SK-N-SH (cell line): Measurements from ENCODE around the gene KRT20. TPM values are rescaled to one million over a fixed set of nuclear protein-coding genes. Genes with fewer than 3 reads are reported as not detected.

ENCODE experiments used
- CTCF ChIA-PET: fragments of 300-600, 350-600 bp; formaldehyde crosslinking; extraction: SDS; loops from one replicate; lab custom pipeline; 2021; lab: Yijun Ruan, JAX
- POLR2A ChIA-PET: fragments of 350-600 bp; sonication (Branson Sonifier 250); formaldehyde crosslinking; extraction: SDS; loops from one replicate; lab custom pipeline; 2020; ENCODE audit warnings: antibody characterized with exemption, inconsistent platforms; lab: Yijun Ruan, JAX
- DNase-seq: peaks from one replicate; pipeline ENCODE4 v3.0.0; 2012
- H2AFZ ChIP-seq: fragments of 200-600 bp; sonication (generic); 2 replicates; pipeline ENCODE4 v1.8.1; 2016; ENCODE audit warnings: antibody characterized with exemption, mild to moderate bottlenecking, low read depth
- H3F3A ChIP-seq: fragments of 200-600 bp; sonication (generic); replicated peaks from 2 replicates; pipeline ENCODE3; 2016; ENCODE audit warnings: antibody characterized with exemption, mild to moderate bottlenecking; ENCODE audit not compliant: insufficient read depth
- H3K27ac ChIP-seq, 2 experiments: fragments of 200-500 bp in 1 of 2; fragments of 200-600 bp in 1 of 2; sonication (Bioruptor generic) in 1 of 2; sonication (generic), shearing (Covaris generic) in 1 of 2; 2 replicates each; pipeline versions ENCODE4 v1.5.1 to v1.6.1; 2014 to 2016; ENCODE audit warnings: low read depth in 2 of 2, inconsistent platforms in 1 of 2, low read length in 1 of 2, mild to moderate bottlenecking in 1 of 2, mixed read lengths in 1 of 2
- H3K27me3 ChIP-seq: fragments of 200-600 bp; sonication (generic), shearing (Covaris generic); 2 replicates; pipeline ENCODE4 v1.6.1; 2016; ENCODE audit warnings: mixed run types; ENCODE audit not compliant: insufficient read depth
- H3K36me3 ChIP-seq, 2 experiments: fragments of 200-500 bp in 1 of 2; fragments of 200-600 bp in 1 of 2; sonication (Bioruptor generic) in 1 of 2; sonication (generic) in 1 of 2; replicated peaks in 1 of 2; 2 replicates each; pipeline versions ENCODE3 to v1.5.1; 2014 to 2016; ENCODE audit warnings: low read length in 1 of 2, mild to moderate bottlenecking in 1 of 2; ENCODE audit not compliant: insufficient read depth in 2 of 2, control insufficient read depth in 1 of 2
- H3K4me1 ChIP-seq, 2 experiments: fragments of 200-500 bp in 1 of 2; fragments of 200-600 bp in 1 of 2; sonication (Bioruptor generic) in 1 of 2; sonication (generic), shearing (Covaris generic) in 1 of 2; 2 replicates each; pipeline versions ENCODE4 v1.5.1 to v1.6.1; 2014 to 2016; ENCODE audit warnings: low read depth in 1 of 2, low read length in 1 of 2, mixed run types in 1 of 2; ENCODE audit not compliant: insufficient read depth in 2 of 2, control insufficient read depth in 1 of 2
- H3K4me2 ChIP-seq: fragments of 200-600 bp; sonication (generic), shearing (Covaris generic); 2 replicates; pipeline ENCODE4 v1.6.1; 2017; ENCODE audit warnings: mixed run types
- H3K4me3 ChIP-seq, 2 experiments: fragments of 200-500 bp in 1 of 2; fragments of 200-600 bp in 1 of 2; sonication (Bioruptor generic) in 1 of 2; sonication (generic), shearing (Covaris generic) in 1 of 2; 2 replicates each; pipeline versions ENCODE4 v1.5.1 to v1.8.1; 2014 to 2016; ENCODE audit warnings: low read depth in 2 of 2, inconsistent platforms in 1 of 2, low read length in 1 of 2, mild to moderate bottlenecking in 1 of 2, mixed read lengths in 1 of 2, moderate library complexity in 1 of 2
- H3K79me2 ChIP-seq: fragments of 200-600 bp; sonication (generic); 2 replicates; pipeline ENCODE4 v1.8.1; 2017; ENCODE audit warnings: mild to moderate bottlenecking; ENCODE audit not compliant: insufficient read depth
- H3K9ac ChIP-seq: fragments of 200-600 bp; sonication (generic); 2 replicates; pipeline ENCODE4 v1.6.1; 2017; ENCODE audit warnings: mixed run types
- H3K9me2 ChIP-seq: fragments of 200-600 bp; sonication (generic); 2 replicates; pipeline ENCODE4 v1.6.1; 2017; ENCODE audit warnings: mixed run types
- H3K9me3 ChIP-seq: fragments of 200-600 bp; sonication (generic); 2 replicates; pipeline ENCODE4 v1.6.1; 2017; ENCODE audit warnings: mixed run types, mild to moderate bottlenecking, moderate library complexity
- H4K20me1 ChIP-seq: fragments of 200-600 bp; sonication (generic); 2 replicates; pipeline ENCODE4 v1.6.1; 2017; ENCODE audit warnings: mild to moderate bottlenecking, mixed run types; ENCODE audit not compliant: insufficient read depth
- EZH2phosphoT487 ChIP-seq: fragments of 200-600 bp; sonication (generic); IDR thresholded peaks from 2 replicates; pipeline ENCODE4 v1.6.1; 2017; ENCODE audit warnings: low read depth, mixed run types, mild to moderate bottlenecking, antibody characterized with exemption, moderate library complexity, borderline replicate concordance
- FOSL2 ChIP-seq: IDR thresholded peaks from 2 replicates; pipeline ENCODE4 v1.4.0; 2012; ENCODE audit warnings: low read depth, mild to moderate bottlenecking, moderate library complexity, borderline replicate concordance
- FOXJ3 ChIP-seq: sonication (generic); formaldehyde crosslinking; IDR thresholded peaks from 2 replicates; pipeline ENCODE4 v1.5.1; 2020; ENCODE audit warnings: mild to moderate bottlenecking, missing genetic modification reagents
- GABPA ChIP-seq: IDR thresholded peaks from 2 replicates; pipeline ENCODE4 v1.4.0; 2012; ENCODE audit warnings: low read depth, mild to moderate bottlenecking
- MEF2A ChIP-seq: IDR thresholded peaks from 2 replicates; pipeline ENCODE4 v1.4.0; 2012; ENCODE audit warnings: low read depth, borderline replicate concordance
- MXI1 ChIP-seq: IDR thresholded peaks from 2 replicates; pipeline ENCODE4 v1.6.1; 2012; ENCODE audit warnings: mild to moderate bottlenecking, low read depth, low read length, improper control_type of control experiment
- POLR2AphosphoS5 ChIP-seq: IDR thresholded peaks from 2 replicates; pipeline ENCODE4 v1.6.1; 2012; ENCODE audit warnings: low read depth, low read length
- RFX5 ChIP-seq: IDR thresholded peaks from 2 replicates; pipeline ENCODE4 v1.6.1; 2012; ENCODE audit warnings: mild to moderate bottlenecking, improper control_type of control experiment, low read length
- RXRA ChIP-seq: IDR thresholded peaks from 2 replicates; pipeline ENCODE4 v1.4.0; 2012; ENCODE audit warnings: low read depth, mild to moderate bottlenecking, borderline replicate concordance
- SIN3A ChIP-seq: IDR thresholded peaks from 2 replicates; pipeline ENCODE4 v1.6.1; 2012; ENCODE audit warnings: low read depth, mild to moderate bottlenecking, low read length, moderate library complexity, borderline replicate concordance
- SMC3 ChIP-seq: IDR thresholded peaks from 2 replicates; pipeline ENCODE4 v1.6.1; 2012; ENCODE audit warnings: low read depth, low read length, improper control_type of control experiment
- TAF1 ChIP-seq: IDR thresholded peaks from 2 replicates; pipeline ENCODE4 v1.6.1; 2012; ENCODE audit warnings: low read depth, mild to moderate bottlenecking, low read length, moderate library complexity, borderline replicate concordance
- WGBS: methylation state at CpG from one replicate; pipeline ENCODE4 v1.1.6; 2017; ENCODE audit warnings: low lambda C conversion rate; 5-methylcytosine and 5-hydroxymethylcytosine counted together
- polyA plus RNA-seq, 3 experiments: library from polyadenylated mRNA; depleted of rRNA; stranded (reverse); fragments of >200 nt; gene quantifications; 2 replicates each; pipeline ENCODE4 v1.2.3, GENCODE V29; 2012
- TF ChIP-seq, protein P1 (sequence below): IDR thresholded peaks from 2 replicates; pipeline ENCODE4; 2012
- TF ChIP-seq, protein P2 (sequence below): IDR thresholded peaks from 2 replicates; pipeline ENCODE4 v1.4.0; 2012; ENCODE audit warnings: low read depth
- TF ChIP-seq, protein P3 (sequence below): IDR thresholded peaks from 2 replicates; pipeline ENCODE4 v1.4.0; 2012; ENCODE audit warnings: low read depth, borderline replicate concordance
- TF ChIP-seq, protein P4 (sequence below): IDR thresholded peaks from 2 replicates; pipeline ENCODE4 v1.6.1; 2012; ENCODE audit warnings: mild to moderate bottlenecking, low read depth, low read length, moderate library complexity
- TF ChIP-seq, protein P5 (sequence below): fragments of 150-350 bp; IDR thresholded peaks from 2 replicates; pipeline ENCODE4 v1.6.1; 2016; ENCODE audit warnings: mild to moderate bottlenecking, low read depth, low read length

Gene KRT20
- polyA plus RNA-seq, 1 of the 3 experiments (the other 2 are of a cell fraction): not detected

DNA sequence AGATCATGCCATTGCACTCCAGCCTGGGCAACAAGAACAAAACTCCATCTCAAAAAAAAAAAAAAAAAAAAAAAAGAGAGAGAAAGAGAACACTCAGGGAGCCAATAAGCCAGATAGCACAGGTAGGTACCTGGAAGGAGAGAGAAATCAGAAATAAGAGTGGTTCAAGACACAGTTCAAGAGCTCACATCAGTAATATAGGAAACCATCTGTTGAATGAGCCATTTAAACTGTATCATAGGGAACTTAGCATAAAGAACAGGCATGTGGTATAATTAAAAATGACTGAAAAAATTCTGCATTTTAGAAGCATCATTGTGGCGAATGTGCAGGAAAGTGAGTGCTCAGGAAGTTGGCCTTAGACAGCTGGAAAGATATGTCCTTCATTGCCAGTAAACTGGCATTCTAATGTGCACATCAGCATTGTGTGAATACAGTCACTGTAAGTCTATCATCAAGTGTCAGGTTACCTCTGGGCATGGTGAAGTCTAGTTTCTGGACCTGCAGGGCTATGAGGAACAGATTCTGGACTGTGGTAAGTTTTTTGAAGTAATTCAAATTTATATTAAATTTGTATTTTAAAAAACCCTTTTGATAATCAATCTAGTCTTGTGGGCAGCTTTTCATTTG is 38.4 kb downstream of the KRT20 start (continued):
- TF ChIP-seq, protein P1, sequence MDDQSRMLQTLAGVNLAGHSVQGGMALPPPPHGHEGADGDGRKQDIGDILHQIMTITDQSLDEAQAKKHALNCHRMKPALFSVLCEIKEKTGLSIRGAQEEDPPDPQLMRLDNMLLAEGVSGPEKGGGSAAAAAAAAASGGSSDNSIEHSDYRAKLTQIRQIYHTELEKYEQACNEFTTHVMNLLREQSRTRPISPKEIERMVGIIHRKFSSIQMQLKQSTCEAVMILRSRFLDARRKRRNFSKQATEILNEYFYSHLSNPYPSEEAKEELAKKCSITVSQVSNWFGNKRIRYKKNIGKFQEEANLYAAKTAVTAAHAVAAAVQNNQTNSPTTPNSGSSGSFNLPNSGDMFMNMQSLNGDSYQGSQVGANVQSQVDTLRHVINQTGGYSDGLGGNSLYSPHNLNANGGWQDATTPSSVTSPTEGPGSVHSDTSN: no peak
- TF ChIP-seq GABPA: no peak
- no peak for TF ChIP-seq RXRA
- TF ChIP-seq MXI1: no peak
- no peak for TF ChIP-seq POLR2AphosphoS5
- TF ChIP-seq FOXJ3 (CRISPR knock-in tag): no peak
- TF ChIP-seq MEF2A: no peak

DNA sequence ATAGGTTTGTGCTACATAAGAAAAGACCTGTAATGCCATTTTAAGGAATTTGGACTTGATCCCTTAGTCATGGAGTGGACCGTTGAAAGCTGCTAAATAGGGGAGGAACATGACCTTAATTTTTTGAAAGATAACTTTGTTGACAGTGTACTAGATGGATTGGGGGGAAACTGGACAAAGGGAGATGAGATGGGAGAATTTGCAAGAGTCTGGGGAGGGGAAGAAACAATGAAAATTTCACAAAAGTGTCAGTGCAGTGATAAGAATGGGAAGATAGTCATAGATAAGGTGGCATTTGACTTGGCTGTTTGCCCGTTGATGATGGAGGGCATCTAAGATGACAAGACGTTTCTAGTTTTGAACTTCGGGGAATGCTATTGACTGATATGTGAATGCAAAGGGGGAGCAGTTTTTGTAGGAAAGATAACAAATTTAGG is 40.4 kb downstream of the KRT20 start:
- Histone ChIP-seq H3K9me3 (no peaks in the 10 kb centered on the region), H3F3A (no peaks in the 10 kb centered on the region), H3K4me2 (no peak overlapping the region), H3K9me2 (no peaks in the 10 kb centered on the region), H2AFZ (no peak overlapping the region), H3K4me3 (no peak overlapping the region), H3K9ac (no peak overlapping the region), H3K4me1 (no peaks in the 10 kb centered on the region), H3K27ac (no peak overlapping the region), H4K20me1 (no peaks in the 10 kb centered on the region), H3K79me2 (no peaks in the 10 kb centered on the region), H3K36me3 (no peaks in the 10 kb centered on the region), H3K27me3 (peaks cover 27% of the 10 kb centered on the region; the same call in 1 of the 2 replicates)
- TF ChIP-seq, protein P2, sequence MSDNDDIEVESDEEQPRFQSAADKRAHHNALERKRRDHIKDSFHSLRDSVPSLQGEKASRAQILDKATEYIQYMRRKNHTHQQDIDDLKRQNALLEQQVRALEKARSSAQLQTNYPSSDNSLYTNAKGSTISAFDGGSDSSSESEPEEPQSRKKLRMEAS: no peak
- no peak for TF ChIP-seq FOSL2
- TF ChIP-seq SMC3: no peak
- POLR2A ChIA-PET: no interaction called here
- no peak for DNase-seq
- 22% methylated on average over 4 of the region's 4 CpGs for WGBS
- CTCF ChIA-PET: interaction anchor here (1.7 kb wide), 1 partner anchor 12 kb away, joined by 5 read pairs; no protein-coding TSS in a partner anchor

DNA sequence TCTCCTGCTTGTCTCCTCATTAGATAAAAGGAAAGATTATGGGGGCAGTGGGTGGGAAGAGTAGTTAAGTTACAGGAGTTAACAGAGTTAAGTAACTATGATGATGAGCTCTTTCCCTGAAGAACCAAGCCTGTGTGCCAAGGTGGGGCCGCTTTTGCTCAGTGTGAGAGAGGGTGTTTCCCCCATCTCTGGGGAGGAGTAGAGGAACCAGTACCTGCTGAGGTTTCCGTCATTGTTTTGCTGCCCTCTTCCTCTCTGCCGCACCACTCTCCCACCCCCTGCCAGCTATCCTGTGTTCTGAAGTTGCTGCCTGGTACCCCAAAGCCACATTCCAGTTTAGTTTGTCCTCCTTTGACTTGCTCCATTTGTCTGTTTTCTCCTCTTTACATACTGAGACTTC is 41.8 kb downstream of the KRT20 start:
- no peaks in the 10 kb centered on the region for H3K36me3 ChIP-seq
- DNase-seq: no peak
- H3K79me2 ChIP-seq: no peaks in the 10 kb centered on the region
- H3K4me3 ChIP-seq: no peak overlapping the region
- no peaks in the 10 kb centered on the region for H3K4me1 ChIP-seq
- no peaks in the 10 kb centered on the region for H4K20me1 ChIP-seq
- H3K27ac ChIP-seq: no peak overlapping the region
- H2AFZ ChIP-seq: no peak overlapping the region
- no peak overlapping the region for H3K4me2 ChIP-seq
- 53% methylated on average over 3 of the region's 3 CpGs for WGBS
- no peaks in the 10 kb centered on the region for H3F3A ChIP-seq
- no peak overlapping the region for H3K9ac ChIP-seq
- H3K27me3 ChIP-seq: peaks cover 29% of the 10 kb centered on the region; the same call in 1 of the 2 replicates
- no peaks in the 10 kb centered on the region for H3K9me2 ChIP-seq
- no peaks in the 10 kb centered on the region for H3K9me3 ChIP-seq
- CTCF ChIA-PET: interaction anchor here (0.9 to 1.5 kb wide), 3 partner anchors 13 to 811 kb away, joined by 3 to 5 read pairs (median 5); no protein-coding TSS in a partner anchor
- POLR2A ChIA-PET: no interaction called here
- TF ChIP-seq, protein P3, sequence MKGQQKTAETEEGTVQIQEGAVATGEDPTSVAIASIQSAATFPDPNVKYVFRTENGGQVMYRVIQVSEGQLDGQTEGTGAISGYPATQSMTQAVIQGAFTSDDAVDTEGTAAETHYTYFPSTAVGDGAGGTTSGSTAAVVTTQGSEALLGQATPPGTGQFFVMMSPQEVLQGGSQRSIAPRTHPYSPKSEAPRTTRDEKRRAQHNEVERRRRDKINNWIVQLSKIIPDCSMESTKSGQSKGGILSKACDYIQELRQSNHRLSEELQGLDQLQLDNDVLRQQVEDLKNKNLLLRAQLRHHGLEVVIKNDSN: no peak
- TF ChIP-seq SIN3A (no peak), EZH2phosphoT487 (no peak), TAF1 (no peak), RFX5 (no peak)
- TF ChIP-seq, protein P1: no peak
- TF ChIP-seq, protein P4, sequence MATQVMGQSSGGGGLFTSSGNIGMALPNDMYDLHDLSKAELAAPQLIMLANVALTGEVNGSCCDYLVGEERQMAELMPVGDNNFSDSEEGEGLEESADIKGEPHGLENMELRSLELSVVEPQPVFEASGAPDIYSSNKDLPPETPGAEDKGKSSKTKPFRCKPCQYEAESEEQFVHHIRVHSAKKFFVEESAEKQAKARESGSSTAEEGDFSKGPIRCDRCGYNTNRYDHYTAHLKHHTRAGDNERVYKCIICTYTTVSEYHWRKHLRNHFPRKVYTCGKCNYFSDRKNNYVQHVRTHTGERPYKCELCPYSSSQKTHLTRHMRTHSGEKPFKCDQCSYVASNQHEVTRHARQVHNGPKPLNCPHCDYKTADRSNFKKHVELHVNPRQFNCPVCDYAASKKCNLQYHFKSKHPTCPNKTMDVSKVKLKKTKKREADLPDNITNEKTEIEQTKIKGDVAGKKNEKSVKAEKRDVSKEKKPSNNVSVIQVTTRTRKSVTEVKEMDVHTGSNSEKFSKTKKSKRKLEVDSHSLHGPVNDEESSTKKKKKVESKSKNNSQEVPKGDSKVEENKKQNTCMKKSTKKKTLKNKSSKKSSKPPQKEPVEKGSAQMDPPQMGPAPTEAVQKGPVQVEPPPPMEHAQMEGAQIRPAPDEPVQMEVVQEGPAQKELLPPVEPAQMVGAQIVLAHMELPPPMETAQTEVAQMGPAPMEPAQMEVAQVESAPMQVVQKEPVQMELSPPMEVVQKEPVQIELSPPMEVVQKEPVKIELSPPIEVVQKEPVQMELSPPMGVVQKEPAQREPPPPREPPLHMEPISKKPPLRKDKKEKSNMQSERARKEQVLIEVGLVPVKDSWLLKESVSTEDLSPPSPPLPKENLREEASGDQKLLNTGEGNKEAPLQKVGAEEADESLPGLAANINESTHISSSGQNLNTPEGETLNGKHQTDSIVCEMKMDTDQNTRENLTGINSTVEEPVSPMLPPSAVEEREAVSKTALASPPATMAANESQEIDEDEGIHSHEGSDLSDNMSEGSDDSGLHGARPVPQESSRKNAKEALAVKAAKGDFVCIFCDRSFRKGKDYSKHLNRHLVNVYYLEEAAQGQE: no peak
- TF ChIP-seq, protein P5, sequence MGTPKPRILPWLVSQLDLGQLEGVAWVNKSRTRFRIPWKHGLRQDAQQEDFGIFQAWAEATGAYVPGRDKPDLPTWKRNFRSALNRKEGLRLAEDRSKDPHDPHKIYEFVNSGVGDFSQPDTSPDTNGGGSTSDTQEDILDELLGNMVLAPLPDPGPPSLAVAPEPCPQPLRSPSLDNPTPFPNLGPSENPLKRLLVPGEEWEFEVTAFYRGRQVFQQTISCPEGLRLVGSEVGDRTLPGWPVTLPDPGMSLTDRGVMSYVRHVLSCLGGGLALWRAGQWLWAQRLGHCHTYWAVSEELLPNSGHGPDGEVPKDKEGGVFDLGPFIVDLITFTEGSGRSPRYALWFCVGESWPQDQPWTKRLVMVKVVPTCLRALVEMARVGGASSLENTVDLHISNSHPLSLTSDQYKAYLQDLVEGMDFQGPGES: no peak
